A673 (cell line): Measurements from ENCODE around the gene VAV2. TPM values are rescaled to one million over a fixed set of nuclear protein-coding genes. Genes with fewer than 3 reads are reported as not detected.

Source experiments
- BruUV-seq: library from RNA; stranded (reverse); fragments of 400-500 nt; replicated peaks from 2 replicates; lab custom pipeline; 2021; lab: Mats Ljungman, UMichigan
- CTCF ChIA-PET: fragments of 300-600 bp; sonication (Branson Sonifier 250); formaldehyde crosslinking; loops from one replicate; lab custom pipeline; 2022; ENCODE audit warnings: antibody characterized with exemption; lab: Charles Lee
- POLR2A ChIA-PET: fragments of 300-600 bp; sonication (Branson Sonifier 250); formaldehyde crosslinking; loops from one replicate; lab custom pipeline; 2022; ENCODE audit warnings: antibody characterized with exemption; ENCODE audit not compliant: low non-redundant PET; lab: Charles Lee
- DNase-seq: peaks from one replicate; pipeline ENCODE4 v3.0.0-alpha.2; 2015; ENCODE audit warnings: low spot score
- H3K27ac ChIP-seq: fragments of 200-600 bp; sonication (generic); 2 replicates; pipeline ENCODE4 v1.5.1; 2016; ENCODE audit warnings: mixed run types, low read depth, mild to moderate bottlenecking, mixed read lengths, antibody characterized with exemption, low read length; ENCODE audit not compliant: poor library complexity, severe bottlenecking
- H3K27me3 ChIP-seq: fragments of 200-600 bp; sonication (generic); replicated peaks from 2 replicates; pipeline ENCODE4 v1.6.1; 2017; ENCODE audit warnings: mixed run types, low read depth, mild to moderate bottlenecking, mixed read lengths, antibody characterized with exemption, low read length; ENCODE audit not compliant: insufficient read depth, poor library complexity
- H3K36me3 ChIP-seq: fragments of 200-600 bp; sonication (generic); 2 replicates; pipeline ENCODE4 v1.6.1; 2016; ENCODE audit warnings: mixed run types, mild to moderate bottlenecking, mixed read lengths, antibody characterized with exemption, low read length; ENCODE audit not compliant: insufficient read depth, poor library complexity, severe bottlenecking
- H3K4me1 ChIP-seq: fragments of 200-600 bp; sonication (generic); 2 replicates; pipeline ENCODE4 v1.6.1; 2017; ENCODE audit warnings: mixed run types, mild to moderate bottlenecking, mixed read lengths, antibody characterized with exemption, low read length; ENCODE audit not compliant: insufficient read depth, poor library complexity, severe bottlenecking
- H3K4me3 ChIP-seq: fragments of 200-600 bp; sonication (generic); 2 replicates; pipeline ENCODE4 v1.5.1; 2016; ENCODE audit warnings: low read depth, mixed run types, mild to moderate bottlenecking, mixed read lengths, low read length; ENCODE audit not compliant: poor library complexity, severe bottlenecking
- H3K9me3 ChIP-seq: fragments of 200-600 bp; sonication (generic); 2 replicates; pipeline ENCODE4 v1.6.1; 2016; ENCODE audit warnings: mixed run types, low read depth, mild to moderate bottlenecking, mixed read lengths, antibody characterized with exemption, low read length; ENCODE audit not compliant: poor library complexity, severe bottlenecking
- EZH2 ChIP-seq: fragments of 200-600 bp; sonication (generic); IDR thresholded peaks from 2 replicates; pipeline ENCODE4 v1.6.1; 2017; ENCODE audit warnings: borderline replicate concordance, low read depth, mild to moderate bottlenecking, mixed read lengths, antibody characterized with exemption, low read length; ENCODE audit not compliant: poor library complexity, severe bottlenecking
- intact Hi-C: fragments of 100-400 bp; cut with micrococcal nuclease; formaldehyde crosslinking; loops from one replicate; pipeline ENCODE4 v1.10.0; 2022; ENCODE audit not compliant: unreplicated experiment
- total RNA-seq: library from RNA; stranded (reverse); gene quantifications from 2 replicates; pipeline ENCODE4 v1.2.3, GENCODE V29; 2021
- TF ChIP-seq, protein P1 (sequence below): fragments of 300-800, 200-600 bp; sonication (generic); conservative IDR thresholded peaks from 2 replicates; pipeline ENCODE4 v1.5.1; 2017; ENCODE audit warnings: low read depth, mild to moderate bottlenecking, antibody characterized with exemption, low read length, moderate library complexity, mixed read lengths

VAV2 gene
- total RNA-seq, 1 experiment from 2014 or later: 16.4 TPM

DNA sequence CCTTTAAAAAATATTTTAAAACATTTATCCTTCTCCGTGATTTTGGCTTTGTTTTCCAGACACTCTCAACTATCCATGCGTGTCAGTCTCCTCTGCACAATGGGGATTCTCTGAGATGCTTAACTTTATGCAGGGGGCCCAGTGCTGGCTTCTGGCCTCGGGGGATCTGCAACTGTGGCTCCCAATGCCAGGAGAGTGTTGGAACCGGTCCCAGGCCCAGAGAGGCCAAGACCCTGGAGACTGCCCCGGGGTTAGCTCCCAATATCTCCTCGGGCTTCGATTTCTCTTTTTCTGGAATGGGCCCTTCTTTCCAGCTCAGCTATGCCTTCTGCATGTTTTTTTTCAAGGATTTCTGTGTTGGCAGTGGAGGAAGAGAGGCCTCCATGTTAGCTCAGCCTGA lies 233.9 kb downstream of the VAV2 start:
- no peak for DNase-seq
- Histone ChIP-seq H3K9me3 (no peaks in the 10 kb centered on the region), H3K4me1 (no peaks in the 10 kb centered on the region), H3K27me3 (no peaks in the 10 kb centered on the region), H3K4me3 (no peak overlapping the region), H3K27ac (no peak overlapping the region), H3K36me3 (no peaks in the 10 kb centered on the region)
- ChIA-PET POLR2A (no interaction called here), CTCF (no interaction called here)
- TF ChIP-seq, protein P1, sequence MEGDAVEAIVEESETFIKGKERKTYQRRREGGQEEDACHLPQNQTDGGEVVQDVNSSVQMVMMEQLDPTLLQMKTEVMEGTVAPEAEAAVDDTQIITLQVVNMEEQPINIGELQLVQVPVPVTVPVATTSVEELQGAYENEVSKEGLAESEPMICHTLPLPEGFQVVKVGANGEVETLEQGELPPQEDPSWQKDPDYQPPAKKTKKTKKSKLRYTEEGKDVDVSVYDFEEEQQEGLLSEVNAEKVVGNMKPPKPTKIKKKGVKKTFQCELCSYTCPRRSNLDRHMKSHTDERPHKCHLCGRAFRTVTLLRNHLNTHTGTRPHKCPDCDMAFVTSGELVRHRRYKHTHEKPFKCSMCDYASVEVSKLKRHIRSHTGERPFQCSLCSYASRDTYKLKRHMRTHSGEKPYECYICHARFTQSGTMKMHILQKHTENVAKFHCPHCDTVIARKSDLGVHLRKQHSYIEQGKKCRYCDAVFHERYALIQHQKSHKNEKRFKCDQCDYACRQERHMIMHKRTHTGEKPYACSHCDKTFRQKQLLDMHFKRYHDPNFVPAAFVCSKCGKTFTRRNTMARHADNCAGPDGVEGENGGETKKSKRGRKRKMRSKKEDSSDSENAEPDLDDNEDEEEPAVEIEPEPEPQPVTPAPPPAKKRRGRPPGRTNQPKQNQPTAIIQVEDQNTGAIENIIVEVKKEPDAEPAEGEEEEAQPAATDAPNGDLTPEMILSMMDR: no peak
- TF ChIP-seq EZH2: no peak
- intact Hi-C loops: no loop called here
- BruUV-seq: no TSS peak

- Histone ChIP-seq H3K27ac (no peak overlapping the region), H3K4me1 (no peaks in the 10 kb centered on the region), H3K36me3 (no peaks in the 10 kb centered on the region), H3K4me3 (no peak overlapping the region), H3K27me3 (no peaks in the 10 kb centered on the region), H3K9me3 (no peaks in the 10 kb centered on the region)
- BruUV-seq: no TSS peak
- TF ChIP-seq, protein P1: no peak
- TF ChIP-seq EZH2: no peak
- ChIA-PET POLR2A (no interaction called here), CTCF (no interaction called here)
- no peak for DNase-seq
- intact Hi-C loops: no loop called here
Observed at GRCh38 chr9:133754688-133755227, 237.4 kb downstream of the VAV2 start.

- intact Hi-C loops: no loop called here
- Histone ChIP-seq H3K4me3 (no peak overlapping the region), H3K36me3 (no peaks in the 10 kb centered on the region), H3K27ac (no peak overlapping the region), H3K27me3 (no peaks in the 10 kb centered on the region), H3K4me1 (no peaks in the 10 kb centered on the region), H3K9me3 (no peaks in the 10 kb centered on the region)
- POLR2A ChIA-PET: no interaction called here
- no TSS peak for BruUV-seq
- TF ChIP-seq, protein P1: no peak
- DNase-seq: no peak
- CTCF ChIA-PET: no interaction called here
Observed at GRCh38 chr9:133754187-133754586, 237.9 kb downstream of the VAV2 start.
